K562 (cell line): Measurements from ENCODE around the gene C22orf31. TPM values are rescaled to one million over a fixed set of nuclear protein-coding genes. Genes with fewer than 3 reads are reported as not detected.

ENCODE experiments used
- BCOR ChIP-seq: fragments of 450-650 bp; IDR thresholded peaks from 2 replicates; pipeline ENCODE4 v1.6.1; 2016
- CBX3 ChIP-seq, 2 experiments: IDR thresholded peaks; 1 replicate in 1 of 2; 2 replicates in 1 of 2; pipeline ENCODE4 v1.6.1; 2012; ENCODE audit warnings: inconsistent platforms in 2 of 2, low read length in 2 of 2, borderline replicate concordance in 1 of 2, control low read depth in 1 of 2
- DIDO1 ChIP-seq: fragments of 450-650 bp; IDR thresholded peaks from 2 replicates; pipeline ENCODE4 v1.6.1; 2016; ENCODE audit warnings: low read depth, missing biosample characterization, missing genetic modification characterization
- GTF2A2 ChIP-seq: IDR thresholded peaks from 2 replicates; pipeline ENCODE4 v1.6.1; 2016; ENCODE audit warnings: mild to moderate bottlenecking, missing genetic modification characterization, missing compliant biosample characterization
- HDAC1 ChIP-seq, 2 experiments: fragments of 450-650 bp; IDR thresholded peaks; 2 replicates each; pipeline ENCODE4 v1.6.1; 2016 to 2017; ENCODE audit warnings: inconsistent platforms in 1 of 2, mild to moderate bottlenecking in 1 of 2, moderate library complexity in 1 of 2
- HMGN3 ChIP-seq: IDR thresholded peaks from 2 replicates; pipeline ENCODE4 v1.6.1; 2011; ENCODE audit warnings: borderline replicate concordance, low read depth, mild to moderate bottlenecking, mixed read lengths, low read length; ENCODE audit not compliant: insufficient read length; ENCODE audit errors: extremely low read depth
- RBM25 ChIP-seq: fragments of 200-400 bp; formaldehyde crosslinking; IDR thresholded peaks from 2 replicates; pipeline ENCODE4 v1.6.1; 2018; ENCODE audit warnings: low read length, low read depth, moderate library complexity; ENCODE audit not compliant: severe bottlenecking
- SMAD1 ChIP-seq: fragments of 150-350 bp; IDR thresholded peaks from 2 replicates; pipeline ENCODE4 v1.6.1; 2014; ENCODE audit warnings: low read length, low read depth; ENCODE audit not compliant: partially characterized antibody
- SPI1 ChIP-seq: IDR thresholded peaks from 2 replicates; pipeline ENCODE4 v1.6.1; 2011; ENCODE audit warnings: low read depth, low read length, control low read depth, borderline replicate concordance
- TAF15 ChIP-seq: fragments of 200-400 bp; formaldehyde crosslinking; IDR thresholded peaks from 2 replicates; pipeline ENCODE4 v1.6.1; 2017; ENCODE audit warnings: mild to moderate bottlenecking, low read depth, low read length, moderate library complexity
- TCF3 ChIP-seq: sonication (generic); formaldehyde crosslinking; IDR thresholded peaks from 2 replicates; pipeline ENCODE4 v1.4.0; 2020; ENCODE audit warnings: mild to moderate bottlenecking, missing genetic modification reagents
- ZNF232 ChIP-seq: sonication (generic); formaldehyde crosslinking; IDR thresholded peaks from 2 replicates; pipeline ENCODE4 v1.8.0; 2022; ENCODE audit warnings: mild to moderate bottlenecking, missing genetic modification reagents
- ZNF785 ChIP-seq: fragments of 250-450 bp; sonication (Bioruptor Pico); IDR thresholded peaks from 2 replicates; pipeline ENCODE4 v1.4.0; 2020; ENCODE audit warnings: mild to moderate bottlenecking
- polyA plus RNA-seq, 8 experiments: library from polyadenylated mRNA; depleted of rRNA in 4 of 8; stranded (reverse) in 5 of 8; unstranded in 3 of 8; fragments of >200 nt; fragmentation: Nextera tagmentation in 2 of 8; fragmentation: Illumina TruSeq in 1 of 8; extraction: Ambion mirVana in 2 of 8; extraction: Trizol in 1 of 8; gene quantifications; 2 replicates each; pipeline versions ENCODE4 v1.2.1 to v1.2.3, GENCODE V29; 2011 to 2014; ENCODE audit warnings: inconsistent platforms in 1 of 8, missing spikeins in 1 of 8
- total RNA-seq, 7 experiments: library from RNA; depleted of rRNA in 6 of 7; stranded (reverse); fragments of >200 nt in 6 of 7; fragmentation: Illumina TruSeq in 2 of 7; extraction: Trizol in 2 of 7; gene quantifications; 2 replicates each; pipeline versions ENCODE4 v1.2.1 to v1.2.3, GENCODE V29; 2011 to 2021; ENCODE audit warnings: low replicate concordance in 1 of 7
- TF ChIP-seq, protein P1 (sequence below): fragments of 250-450 bp; sonication (Bioruptor Pico); IDR thresholded peaks from 2 replicates; pipeline ENCODE4 v1.4.0; 2020; ENCODE audit warnings: borderline replicate concordance
- TF ChIP-seq, protein P2 (sequence below), 2 experiments: fragments of 150-350 bp in 1 of 2; IDR thresholded peaks; 2 replicates each; pipeline ENCODE4 v1.6.1; 2012 to 2016; ENCODE audit warnings: low read depth in 2 of 2, low read length in 2 of 2, mild to moderate bottlenecking in 1 of 2, moderate library complexity in 1 of 2

C22orf31 gene
- total and polyA plus RNA-seq, 9 of the 15 experiments (the other 6 are each of a cell fraction or from before 2014, with no cell fraction given) = not detected

DNA sequence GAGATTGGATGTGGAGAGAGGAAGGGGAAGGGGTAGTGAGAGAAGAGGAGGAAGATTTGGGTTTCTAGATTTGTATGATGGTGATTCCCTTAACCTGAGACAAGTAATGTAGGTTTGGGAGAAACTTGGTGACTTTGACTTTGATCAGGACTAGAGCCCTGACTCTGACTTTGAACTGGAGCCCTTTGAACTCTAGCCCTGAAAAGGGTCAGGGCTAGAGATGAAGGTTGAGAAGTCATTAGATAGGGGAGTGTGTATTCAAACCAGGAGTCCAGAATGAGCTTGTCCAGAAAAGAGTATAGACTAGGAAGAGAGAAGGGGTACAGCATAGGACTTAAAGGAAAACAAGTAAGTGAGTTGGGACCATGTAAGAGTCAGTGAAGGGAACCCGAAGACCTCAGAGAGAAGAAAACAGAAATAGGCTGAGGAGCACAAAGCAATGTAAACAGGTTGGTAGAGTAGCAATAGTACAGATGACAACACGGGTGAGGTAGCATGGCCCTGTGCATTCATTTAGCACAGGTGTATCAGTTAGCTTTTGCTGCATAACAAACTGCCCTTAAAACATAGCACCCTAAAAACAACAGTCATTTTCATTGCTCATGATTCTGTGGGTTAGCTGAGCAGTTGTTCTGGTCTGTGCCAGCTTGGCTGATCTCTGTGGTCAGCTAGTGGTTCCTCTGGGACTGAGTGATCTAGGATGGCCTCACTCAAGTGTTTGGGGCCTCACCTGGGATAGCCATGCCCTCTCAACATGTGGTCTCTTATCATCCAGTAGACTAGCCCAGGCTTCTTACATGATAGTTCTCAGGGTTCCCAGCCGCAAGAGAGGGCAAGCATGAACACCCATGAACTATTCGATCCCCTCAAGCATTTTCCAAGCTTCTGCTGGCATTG is 43.1 kb downstream of the C22orf31 start (continued):
- TF ChIP-seq, protein P1, sequence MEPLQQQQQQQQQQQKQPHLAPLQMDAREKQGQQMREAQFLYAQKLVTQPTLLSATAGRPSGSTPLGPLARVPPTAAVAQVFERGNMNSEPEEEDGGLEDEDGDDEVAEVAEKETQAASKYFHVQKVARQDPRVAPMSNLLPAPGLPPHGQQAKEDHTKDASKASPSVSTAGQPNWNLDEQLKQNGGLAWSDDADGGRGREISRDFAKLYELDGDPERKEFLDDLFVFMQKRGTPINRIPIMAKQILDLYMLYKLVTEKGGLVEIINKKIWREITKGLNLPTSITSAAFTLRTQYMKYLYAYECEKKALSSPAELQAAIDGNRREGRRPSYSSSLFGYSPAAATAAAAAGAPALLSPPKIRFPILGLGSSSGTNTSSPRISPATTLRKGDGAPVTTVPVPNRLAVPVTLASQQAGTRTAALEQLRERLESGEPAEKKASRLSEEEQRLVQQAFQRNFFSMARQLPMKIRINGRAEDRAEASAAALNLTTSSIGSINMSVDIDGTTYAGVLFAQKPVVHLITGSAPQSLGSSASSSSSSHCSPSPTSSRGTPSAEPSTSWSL (CRISPR knock-in tag) = no peak
- no peak for TF ChIP-seq GTF2A2 (tag)
- no peak for TF ChIP-seq ZNF232 (CRISPR knock-in tag)
- TF ChIP-seq BCOR = peak; percentile 64; the same call in 1 of the 2 replicates
- no peak for TF ChIP-seq DIDO1 (tag)
- no peak for TF ChIP-seq SMAD1
- TF ChIP-seq ZNF785 = no peak
- TF ChIP-seq TAF15 = no peak
- no peak for TF ChIP-seq HDAC1 (IDR thresholded peaks at IDR 0.05)
- TF ChIP-seq HMGN3 = no peak
- TF ChIP-seq SPI1 = no peak
- TF ChIP-seq RBM25 = peak; percentile 78
- TF ChIP-seq CBX3 (IDR thresholded peaks at IDR 0.05; ENCODE audit: borderline replicate concordance in 1 of 2, low read length in 2 of 2) = peak in 1 of 2 experiments; percentile 50; a peak in 1 of 3 replicates
- no peak for TF ChIP-seq TCF3 (CRISPR knock-in tag)
- TF ChIP-seq, protein P2, sequence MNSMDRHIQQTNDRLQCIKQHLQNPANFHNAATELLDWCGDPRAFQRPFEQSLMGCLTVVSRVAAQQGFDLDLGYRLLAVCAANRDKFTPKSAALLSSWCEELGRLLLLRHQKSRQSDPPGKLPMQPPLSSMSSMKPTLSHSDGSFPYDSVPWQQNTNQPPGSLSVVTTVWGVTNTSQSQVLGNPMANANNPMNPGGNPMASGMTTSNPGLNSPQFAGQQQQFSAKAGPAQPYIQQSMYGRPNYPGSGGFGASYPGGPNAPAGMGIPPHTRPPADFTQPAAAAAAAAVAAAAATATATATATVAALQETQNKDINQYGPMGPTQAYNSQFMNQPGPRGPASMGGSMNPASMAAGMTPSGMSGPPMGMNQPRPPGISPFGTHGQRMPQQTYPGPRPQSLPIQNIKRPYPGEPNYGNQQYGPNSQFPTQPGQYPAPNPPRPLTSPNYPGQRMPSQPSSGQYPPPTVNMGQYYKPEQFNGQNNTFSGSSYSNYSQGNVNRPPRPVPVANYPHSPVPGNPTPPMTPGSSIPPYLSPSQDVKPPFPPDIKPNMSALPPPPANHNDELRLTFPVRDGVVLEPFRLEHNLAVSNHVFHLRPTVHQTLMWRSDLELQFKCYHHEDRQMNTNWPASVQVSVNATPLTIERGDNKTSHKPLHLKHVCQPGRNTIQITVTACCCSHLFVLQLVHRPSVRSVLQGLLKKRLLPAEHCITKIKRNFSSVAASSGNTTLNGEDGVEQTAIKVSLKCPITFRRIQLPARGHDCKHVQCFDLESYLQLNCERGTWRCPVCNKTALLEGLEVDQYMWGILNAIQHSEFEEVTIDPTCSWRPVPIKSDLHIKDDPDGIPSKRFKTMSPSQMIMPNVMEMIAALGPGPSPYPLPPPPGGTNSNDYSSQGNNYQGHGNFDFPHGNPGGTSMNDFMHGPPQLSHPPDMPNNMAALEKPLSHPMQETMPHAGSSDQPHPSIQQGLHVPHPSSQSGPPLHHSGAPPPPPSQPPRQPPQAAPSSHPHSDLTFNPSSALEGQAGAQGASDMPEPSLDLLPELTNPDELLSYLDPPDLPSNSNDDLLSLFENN (IDR thresholded peaks at IDR 0.05; ENCODE audit: low read depth in 2 of 2, low read length in 2 of 2) = no peak
